A549 (cell line): ENCODE measurements around the gene GLP2R. TPM values are rescaled to one million over a fixed set of nuclear protein-coding genes. Genes with fewer than 3 reads are reported as not detected.

Experiments
- ATAC-seq, 2 experiments: fragments of 200-7000 bp in 1 of 2; fragments of >200 bp in 1 of 2; cut with Nextera tagmentation in 1 of 2; cut with Tn5 transposase in 1 of 2; 3 replicates each; pipeline versions ENCODE4 v1.8.0 to v1.9.1; 2018 to 2020; ENCODE audit warnings: mild to moderate bottlenecking in 1 of 2, moderate library complexity in 1 of 2
- CTCF ChIA-PET: fragments of 300-600 bp; sonication (Branson Sonifier 250); formaldehyde crosslinking; extraction: SDS; loops from one replicate; lab custom pipeline; 2021; ENCODE audit warnings: antibody characterized with exemption, inconsistent platforms; lab: Yijun Ruan, JAX
- POLR2A ChIA-PET: fragments of 350-600 bp; formaldehyde crosslinking; extraction: SDS; loops from one replicate; lab custom pipeline; 2021; ENCODE audit warnings: antibody characterized with exemption, inconsistent platforms; lab: Yijun Ruan, JAX
- DNase-seq, 2 experiments: peaks; one replicate each; pipeline versions ENCODE4 v3.0.0 to v3.0.0-alpha.2; 2011 to 2016; ENCODE audit warnings: low read depth in 1 of 2, low spot score in 1 of 2
- FAIRE-seq: peaks from 2 replicates; lab custom pipeline; 2011; peaks lifted over from hg19 to GRCh38; lab: Jason Lieb, UNC
- H3K27ac ChIP-seq, 2 experiments: fragments of >200 bp; sonication (Bioruptor Twin); formaldehyde crosslinking; 3 replicates each; pipeline ENCODE4 v1.5.1; 2016 to 2017
- H3K4me1 ChIP-seq: fragments of >200 bp; sonication (Bioruptor Twin); formaldehyde crosslinking; 3 replicates; pipeline ENCODE4 v1.6.1; 2016
- H3K4me2 ChIP-seq: fragments of >200 bp; sonication (Bioruptor Twin); formaldehyde crosslinking; 3 replicates; pipeline ENCODE4 v1.6.1; 2016
- H3K4me3 ChIP-seq: fragments of >200 bp; sonication (Bioruptor Twin); formaldehyde crosslinking; 3 replicates; pipeline ENCODE4 v1.5.1; 2016
- H3K9me3 ChIP-seq: fragments of >200 bp; sonication (Bioruptor Twin); formaldehyde crosslinking; 3 replicates; pipeline ENCODE4 v1.6.1; 2016
- EHF ChIP-seq: fragments of 250-450 bp; sonication (Bioruptor Pico); IDR thresholded peaks from 2 replicates; pipeline ENCODE4 v1.5.0; 2020; ENCODE audit warnings: mild to moderate bottlenecking
- EP300 ChIP-seq, 2 experiments: fragments of >200 bp; sonication (Bioruptor Twin); formaldehyde crosslinking; IDR thresholded peaks; 2 replicates in 1 of 2; 3 replicates in 1 of 2; pipeline ENCODE4 v1.6.1; 2016 to 2017
- FOSB ChIP-seq: fragments of 250-450 bp; sonication (Bioruptor Pico); IDR thresholded peaks from 2 replicates; pipeline ENCODE4 v1.5.0; 2020; ENCODE audit warnings: mild to moderate bottlenecking, moderate library complexity
- FOSL2 ChIP-seq, 2 experiments: fragments of 450-650 bp in 1 of 2; fragments of >200 bp in 1 of 2; sonication (Bioruptor Twin) in 1 of 2; formaldehyde crosslinking; IDR thresholded peaks; 2 replicates each; pipeline versions ENCODE4 v1.5.0 to v1.6.1; 2016 to 2020; ENCODE audit warnings: mild to moderate bottlenecking in 1 of 2, moderate library complexity in 1 of 2
- GATA3 ChIP-seq: IDR thresholded peaks from 2 replicates; pipeline ENCODE4 v1.6.1; 2012; ENCODE audit warnings: borderline replicate concordance
- HDAC2 ChIP-seq: fragments of 200-600 bp; sonication (generic); IDR thresholded peaks from 2 replicates; pipeline ENCODE4 v1.6.1; 2016
- KDM5A ChIP-seq: fragments of 200-600 bp; sonication (generic); IDR thresholded peaks from 2 replicates; pipeline ENCODE4 v1.6.1; 2016; ENCODE audit warnings: antibody characterized with exemption, mild to moderate bottlenecking
- NFE2L2 ChIP-seq: fragments of 150-350 bp; conservative IDR thresholded peaks from 2 replicates; pipeline ENCODE4 v1.6.1; 2014; ENCODE audit warnings: low read length
- NPAS2 ChIP-seq: fragments of 250-450 bp; sonication (Bioruptor Pico); IDR thresholded peaks from 2 replicates; pipeline ENCODE4 v1.8.0; 2022; ENCODE audit warnings: mild to moderate bottlenecking, moderate library complexity, borderline replicate concordance
- POLR2AphosphoS2 ChIP-seq: conservative IDR thresholded peaks from 2 replicates; pipeline ENCODE4 v1.6.1; 2012; ENCODE audit warnings: low read length, improper control_type of control experiment, inconsistent platforms
- RAD21 ChIP-seq, 2 experiments: fragments of >200 bp in 1 of 2; sonication (Bioruptor Twin) in 1 of 2; formaldehyde crosslinking in 1 of 2; IDR thresholded peaks in 1 of 2; conservative IDR thresholded peaks in 1 of 2; 2 replicates in 1 of 2; 3 replicates in 1 of 2; pipeline ENCODE4 v1.6.1; 2012 to 2018; ENCODE audit warnings: inconsistent platforms in 1 of 2
- RCOR1 ChIP-seq: fragments of 150-350 bp; IDR thresholded peaks from 2 replicates; pipeline ENCODE4 v1.6.1; 2014; ENCODE audit warnings: antibody characterized with exemption, low read length, low read depth
- TP53 ChIP-seq: fragments of 250-450 bp; sonication (Bioruptor Pico); IDR thresholded peaks from 2 replicates; pipeline ENCODE4 v1.5.0; 2021; ENCODE audit warnings: mild to moderate bottlenecking, moderate library complexity
- ZNF302 ChIP-seq: fragments of 250-450 bp; sonication (Bioruptor Pico); IDR thresholded peaks from 2 replicates; pipeline ENCODE4 v1.9.0; 2021; ENCODE audit warnings: inconsistent platforms, mild to moderate bottlenecking, moderate library complexity
- ZSCAN20 ChIP-seq: fragments of 250-450 bp; sonication (Bioruptor Pico); IDR thresholded peaks from 2 replicates; pipeline ENCODE4 v1.8.0; 2022; ENCODE audit warnings: mild to moderate bottlenecking, moderate library complexity
- WGBS: methylation state at CpG from one replicate; pipeline ENCODE4 v1.1.6; 2017; ENCODE audit errors: missing lambda C conversion rate; 5-methylcytosine and 5-hydroxymethylcytosine counted together
- polyA plus RNA-seq, 4 experiments: library from polyadenylated mRNA; depleted of rRNA in 3 of 4; stranded (reverse); fragments of >200 nt; fragmentation: RNase III in 1 of 4; extraction: RNeasy Plus Mini Kit Qiagen cat#74134 plus additional on column Dnase treatment in 1 of 4; gene quantifications; 2 replicates in 3 of 4; 3 replicates in 1 of 4; pipeline ENCODE4 v1.2.3, GENCODE V29; 2011 to 2017
- TF ChIP-seq, protein P1 (sequence below): fragments of 250-450 bp; sonication (Bioruptor Pico); IDR thresholded peaks from 2 replicates; pipeline ENCODE4 v1.5.0; 2021; ENCODE audit warnings: mild to moderate bottlenecking, moderate library complexity, borderline replicate concordance
- TF ChIP-seq, protein P2 (sequence below): fragments of 250-450 bp; sonication (Bioruptor Pico); IDR thresholded peaks from 2 replicates; pipeline ENCODE4 v1.5.0; 2020; ENCODE audit warnings: low read depth, mild to moderate bottlenecking, moderate library complexity
- TF ChIP-seq, protein P3 (sequence below): IDR thresholded peaks from 2 replicates; pipeline ENCODE4 v1.6.1; 2012

GLP2R gene
- polyA plus RNA-seq, 2 of the 4 experiments (the other 2 are of a cell fraction), result 27.9 to 48.7 TPM

DNA sequence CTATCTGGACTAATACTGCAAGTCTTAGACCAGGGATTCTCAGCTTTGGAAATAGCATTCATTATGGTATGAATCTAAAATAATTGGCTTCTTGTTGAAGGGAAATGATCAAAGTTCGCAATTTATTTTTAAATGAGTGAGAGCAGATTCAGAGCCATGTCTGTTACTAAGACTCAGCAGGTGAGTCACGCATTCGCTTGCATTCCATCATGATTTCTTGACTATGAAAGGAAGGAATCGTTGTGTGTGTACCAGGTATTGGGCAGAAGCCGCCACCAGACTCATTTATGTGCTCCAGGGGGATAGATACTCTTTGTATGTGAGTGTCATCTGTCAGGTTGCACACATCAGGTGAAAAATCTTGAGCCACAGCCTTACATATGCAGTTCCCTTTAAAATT is 14.6 kb upstream of the GLP2R start:
- ChIA-PET CTCF (interaction anchor here (0.8 to 2.3 kb wide), 5 partner anchors 9 to 115 kb away, joined by 3 to 10 read pairs (median 3); no protein-coding TSS in a partner anchor), POLR2A (no interaction called here)
- ATAC-seq (peak in 1 of 2 experiments; percentile 45; a peak in 3 of 6 replicates), DNase-seq (no peak), FAIRE-seq (no peak)
- Histone ChIP-seq H3K4me3 (no peak overlapping the region), H3K9me3 (no peaks in the 10 kb centered on the region), H3K27ac (peak overlapping the region in 1 of 2 experiments; percentile 53; a peak in 3 of 6 replicates), H3K4me2 (no peak overlapping the region), H3K4me1 (no peaks in the 10 kb centered on the region; the same call in 2 of the 3 replicates)
- 64% methylated on average over 5 of the region's 5 CpGs for WGBS
- no peak for TF ChIP-seq FOSL2 (IDR thresholded peaks at IDR 0.05)
- TF ChIP-seq FOSL2 (CRISPR knock-in tag; IDR thresholded peaks at IDR 0.05), result peak; percentile 34; the same call in 1 of the 2 replicates
- no peak for TF ChIP-seq ZNF302

DNA sequence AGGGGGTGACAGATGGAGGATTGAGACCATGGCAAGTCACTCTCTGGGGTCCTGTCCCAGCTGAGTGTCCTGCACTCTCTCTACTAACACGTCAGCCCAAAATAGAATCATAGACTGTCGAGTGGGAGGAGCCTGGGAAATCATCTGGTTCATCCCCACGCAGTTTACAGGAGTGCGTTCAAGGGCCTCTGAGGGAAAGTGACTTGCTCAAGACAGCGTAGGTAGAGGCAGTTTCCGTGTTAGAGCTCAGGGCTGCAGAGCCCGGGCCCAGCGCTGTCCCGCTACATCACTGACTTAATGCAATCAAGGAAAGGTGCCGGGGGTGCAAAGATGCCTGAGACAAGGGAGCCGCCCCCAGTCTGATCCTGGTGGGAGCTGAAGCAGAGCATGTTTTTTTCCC is 14.2 kb upstream of the GLP2R start:
- Histone ChIP-seq H3K4me2 (no peak overlapping the region), H3K27ac (peak overlapping the region in 1 of 2 experiments; percentile 36; a peak in 3 of 6 replicates), H3K9me3 (no peaks in the 10 kb centered on the region), H3K4me3 (no peak overlapping the region), H3K4me1 (no peaks in the 10 kb centered on the region; the same call in 2 of the 3 replicates)
- ChIA-PET CTCF (interaction anchor here (0.7 to 2.3 kb wide), 6 partner anchors 9 to 115 kb away, joined by 3 to 10 read pairs (median 3); no protein-coding TSS in a partner anchor), POLR2A (no interaction called here)
- 87% methylated on average over 11 of the region's 11 CpGs for WGBS
- FAIRE-seq, result no peak
- no peak for TF ChIP-seq FOSB (CRISPR knock-in tag)
- no peak for TF ChIP-seq HDAC2
- no peak for TF ChIP-seq RCOR1
- no peak for TF ChIP-seq EHF (CRISPR knock-in tag)
- TF ChIP-seq, protein P1, sequence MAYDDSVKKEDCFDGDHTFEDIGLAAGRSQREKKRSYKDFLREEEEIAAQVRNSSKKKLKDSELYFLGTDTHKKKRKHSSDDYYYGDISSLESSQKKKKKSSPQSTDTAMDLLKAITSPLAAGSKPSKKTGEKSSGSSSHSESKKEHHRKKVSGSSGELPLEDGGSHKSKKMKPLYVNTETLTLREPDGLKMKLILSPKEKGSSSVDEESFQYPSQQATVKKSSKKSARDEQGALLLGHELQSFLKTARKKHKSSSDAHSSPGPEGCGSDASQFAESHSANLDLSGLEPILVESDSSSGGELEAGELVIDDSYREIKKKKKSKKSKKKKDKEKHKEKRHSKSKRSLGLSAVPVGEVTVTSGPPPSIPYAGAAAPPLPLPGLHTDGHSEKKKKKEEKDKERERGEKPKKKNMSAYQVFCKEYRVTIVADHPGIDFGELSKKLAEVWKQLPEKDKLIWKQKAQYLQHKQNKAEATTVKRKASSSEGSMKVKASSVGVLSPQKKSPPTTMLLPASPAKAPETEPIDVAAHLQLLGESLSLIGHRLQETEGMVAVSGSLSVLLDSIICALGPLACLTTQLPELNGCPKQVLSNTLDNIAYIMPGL (CRISPR knock-in tag), result no peak
- TF ChIP-seq, protein P2, sequence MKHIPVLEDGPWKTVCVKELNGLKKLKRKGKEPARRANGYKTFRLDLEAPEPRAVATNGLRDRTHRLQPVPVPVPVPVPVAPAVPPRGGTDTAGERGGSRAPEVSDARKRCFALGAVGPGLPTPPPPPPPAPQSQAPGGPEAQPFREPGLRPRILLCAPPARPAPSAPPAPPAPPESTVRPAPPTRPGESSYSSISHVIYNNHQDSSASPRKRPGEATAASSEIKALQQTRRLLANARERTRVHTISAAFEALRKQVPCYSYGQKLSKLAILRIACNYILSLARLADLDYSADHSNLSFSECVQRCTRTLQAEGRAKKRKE (CRISPR knock-in tag), result no peak
- no peak for TF ChIP-seq RAD21 (conservative IDR thresholded peaks at IDR 0.05 in 1 of 2, IDR thresholded peaks at IDR 0.05 in 1 of 2)
- no peak for DNase-seq
- ATAC-seq, result no peak

DNA sequence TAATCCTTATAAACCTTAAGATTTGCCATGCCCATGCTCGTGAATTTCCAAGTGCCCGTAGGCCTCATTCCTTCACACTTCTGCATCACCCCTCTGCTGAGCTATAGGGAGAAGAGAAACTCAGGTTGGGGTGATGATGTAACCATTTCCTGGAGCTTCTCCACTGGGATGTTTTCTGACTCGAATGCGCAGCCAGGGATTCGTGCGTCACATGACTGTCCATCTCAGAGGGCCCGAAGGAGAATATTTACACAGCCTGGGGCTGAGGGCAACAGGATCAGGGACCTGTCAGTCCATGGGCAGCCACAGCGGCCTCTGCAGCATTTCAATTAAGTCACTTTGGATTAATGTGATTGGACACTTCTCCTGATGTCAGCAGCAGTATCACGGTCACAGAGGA is 12.6 kb upstream of the GLP2R start:
- TF ChIP-seq NPAS2, result no peak
- no peak for TF ChIP-seq EP300 (IDR thresholded peaks at IDR 0.05)
- TF ChIP-seq, protein P3, sequence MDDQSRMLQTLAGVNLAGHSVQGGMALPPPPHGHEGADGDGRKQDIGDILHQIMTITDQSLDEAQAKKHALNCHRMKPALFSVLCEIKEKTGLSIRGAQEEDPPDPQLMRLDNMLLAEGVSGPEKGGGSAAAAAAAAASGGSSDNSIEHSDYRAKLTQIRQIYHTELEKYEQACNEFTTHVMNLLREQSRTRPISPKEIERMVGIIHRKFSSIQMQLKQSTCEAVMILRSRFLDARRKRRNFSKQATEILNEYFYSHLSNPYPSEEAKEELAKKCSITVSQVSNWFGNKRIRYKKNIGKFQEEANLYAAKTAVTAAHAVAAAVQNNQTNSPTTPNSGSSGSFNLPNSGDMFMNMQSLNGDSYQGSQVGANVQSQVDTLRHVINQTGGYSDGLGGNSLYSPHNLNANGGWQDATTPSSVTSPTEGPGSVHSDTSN, result no peak
- no peak overlapping the region for H3K4me3 ChIP-seq
- POLR2A ChIA-PET, result no interaction called here
- H3K4me1 ChIP-seq, result peaks cover under 1% of the 10 kb centered on the region; the same call in 1 of the 3 replicates
- DNase-seq (no peak), FAIRE-seq (no peak), ATAC-seq (no peak)
- peak overlapping the region in 1 of 2 experiments; percentile 33; a peak in 3 of 6 replicates for H3K27ac ChIP-seq
- CTCF ChIA-PET, result no interaction called here
- 80% methylated on average over 9 of the region's 9 CpGs for WGBS
- no peaks in the 10 kb centered on the region for H3K9me3 ChIP-seq
- no peak overlapping the region for H3K4me2 ChIP-seq

DNA sequence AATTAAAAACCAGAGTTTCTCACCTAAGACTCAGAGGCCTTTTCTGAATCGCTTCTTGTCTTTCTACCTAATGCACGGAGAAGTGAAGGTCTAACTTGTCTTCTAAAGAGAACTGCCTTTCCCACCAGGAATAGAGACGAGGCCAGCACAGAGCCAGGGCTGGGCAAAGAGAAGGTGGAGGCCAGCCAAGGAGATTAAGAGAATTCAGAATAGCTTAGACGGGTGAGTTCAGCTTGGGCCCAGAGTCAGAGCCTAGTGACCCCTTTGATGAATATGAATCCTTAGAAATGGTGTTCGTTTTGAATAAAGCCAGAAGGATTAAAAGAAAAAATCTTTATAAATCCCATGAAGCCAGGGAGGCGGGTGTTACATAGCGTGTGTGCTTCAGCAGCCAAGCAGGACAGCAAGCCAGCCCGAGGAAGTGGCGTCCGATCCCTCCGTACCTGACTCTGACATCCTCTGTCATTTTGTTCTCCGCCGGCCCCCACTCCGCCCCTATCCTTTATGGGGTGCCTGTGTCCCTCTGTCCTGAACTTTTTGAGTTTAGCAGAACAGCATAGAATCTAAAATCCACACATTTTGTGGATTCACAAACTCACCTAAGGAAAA is 11.3 kb upstream of the GLP2R start:
- ChIA-PET CTCF (no interaction called here), POLR2A (no interaction called here)
- 84% methylated on average over 14 of the region's 14 CpGs for WGBS
- no peak for ATAC-seq
- Histone ChIP-seq H3K4me1 (peaks cover 13% of the 10 kb centered on the region), H3K4me2 (no peak overlapping the region), H3K4me3 (no peak overlapping the region), H3K27ac (peak overlapping the region in 1 of 2 experiments; percentile 20; a peak in 2 of 6 replicates), H3K9me3 (no peaks in the 10 kb centered on the region)
- FAIRE-seq, result no peak
- DNase-seq, result no peak
- no peak for TF ChIP-seq EHF (CRISPR knock-in tag)
- no peak for TF ChIP-seq NFE2L2
- no peak for TF ChIP-seq ZSCAN20 (CRISPR knock-in tag)
- no peak for TF ChIP-seq GATA3
- no peak for TF ChIP-seq TP53 (CRISPR knock-in tag)
- no peak for TF ChIP-seq KDM5A
- TF ChIP-seq POLR2AphosphoS2, result no peak
